DND-41 (cell line): Measurements from ENCODE around the gene STOML2.

Source experiments
- EZH2 ChIP-seq: IDR thresholded peaks from 3 replicates; pipeline ENCODE4 v1.6.1; 2012; ENCODE audit warnings: borderline replicate concordance, low read depth, mild to moderate bottlenecking, moderate library complexity, low read length, inconsistent platforms; ENCODE audit not compliant: severe bottlenecking
- TF ChIP-seq, protein P1 (sequence below): IDR thresholded peaks from 2 replicates; pipeline ENCODE4 v1.5.1; 2012; ENCODE audit warnings: borderline replicate concordance, low read length, moderate library complexity, mild to moderate bottlenecking; ENCODE audit not compliant: poor library complexity, severe bottlenecking; ENCODE audit errors: extremely low read depth

DNA sequence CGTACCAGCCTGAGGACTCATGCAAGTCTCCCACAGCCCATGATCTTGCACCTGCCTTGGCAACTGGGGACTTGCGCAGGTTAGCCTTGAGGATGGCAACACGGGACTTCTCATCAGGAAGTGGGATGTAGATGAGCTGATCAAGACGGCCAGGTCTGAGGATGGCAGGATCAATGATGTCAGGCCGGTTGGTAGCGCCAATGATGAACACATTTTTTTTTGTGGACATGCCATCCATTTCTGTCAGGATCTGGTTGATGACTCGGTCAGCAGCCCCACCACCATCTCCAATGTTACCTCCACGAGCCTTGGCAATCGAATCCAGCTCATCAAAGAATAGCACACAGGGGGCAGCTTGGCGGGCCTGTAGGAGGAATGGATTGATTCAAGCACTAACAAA is 43.5 kb downstream of the STOML2 start:
- TF ChIP-seq, protein P1, sequence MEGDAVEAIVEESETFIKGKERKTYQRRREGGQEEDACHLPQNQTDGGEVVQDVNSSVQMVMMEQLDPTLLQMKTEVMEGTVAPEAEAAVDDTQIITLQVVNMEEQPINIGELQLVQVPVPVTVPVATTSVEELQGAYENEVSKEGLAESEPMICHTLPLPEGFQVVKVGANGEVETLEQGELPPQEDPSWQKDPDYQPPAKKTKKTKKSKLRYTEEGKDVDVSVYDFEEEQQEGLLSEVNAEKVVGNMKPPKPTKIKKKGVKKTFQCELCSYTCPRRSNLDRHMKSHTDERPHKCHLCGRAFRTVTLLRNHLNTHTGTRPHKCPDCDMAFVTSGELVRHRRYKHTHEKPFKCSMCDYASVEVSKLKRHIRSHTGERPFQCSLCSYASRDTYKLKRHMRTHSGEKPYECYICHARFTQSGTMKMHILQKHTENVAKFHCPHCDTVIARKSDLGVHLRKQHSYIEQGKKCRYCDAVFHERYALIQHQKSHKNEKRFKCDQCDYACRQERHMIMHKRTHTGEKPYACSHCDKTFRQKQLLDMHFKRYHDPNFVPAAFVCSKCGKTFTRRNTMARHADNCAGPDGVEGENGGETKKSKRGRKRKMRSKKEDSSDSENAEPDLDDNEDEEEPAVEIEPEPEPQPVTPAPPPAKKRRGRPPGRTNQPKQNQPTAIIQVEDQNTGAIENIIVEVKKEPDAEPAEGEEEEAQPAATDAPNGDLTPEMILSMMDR, result no peak
- no peak for TF ChIP-seq EZH2
